SKM-1 treated with dmso at 0.1 percent for 144 hours (cell line): Measurements from ENCODE around the gene XYLT1.

Source experiments
- DNase-seq: peaks from one replicate; lab custom pipeline; 2025; ENCODE audit not compliant: unreplicated experiment; lab: John Stamatoyannopoulos, UW

XYLT1 gene

GRCh38 chr16:17076092-17076754 is 394.5 kb downstream of the XYLT1 start:
- DNase-seq = no peak

- no peak for DNase-seq
These were observed 398.7 kb downstream of the XYLT1 start for GRCh38 chr16:17072104-17072503.

- peak; percentile 50 for DNase-seq
These were observed 399.7 kb downstream of the XYLT1 start for GRCh38 chr16:17070882-17071592.

- no peak for DNase-seq
These were observed 401.1 kb downstream of the XYLT1 start for GRCh38 chr16:17069681-17070080.

- no peak for DNase-seq
These were observed 402.2 kb downstream of the XYLT1 start for GRCh38 chr16:17068524-17068923.

GRCh38 chr16:17067882-17068281 is 402.9 kb downstream of the XYLT1 start:
- DNase-seq = no peak

GRCh38 chr16:17063201-17064139 is 407.3 kb downstream of the XYLT1 start:
- no peak for DNase-seq

GRCh38 chr16:17062676-17063075 is 408.1 kb downstream of the XYLT1 start:
- no peak for DNase-seq

GRCh38 chr16:17061326-17061725 is 409.4 kb downstream of the XYLT1 start:
- DNase-seq = no peak

GRCh38 chr16:17058471-17058870 is 412.3 kb downstream of the XYLT1 start:
- DNase-seq = no peak

GRCh38 chr16:17056666-17057065 is 414.1 kb downstream of the XYLT1 start:
- DNase-seq = no peak

- DNase-seq = no peak
These were observed 417.1 kb downstream of the XYLT1 start for GRCh38 chr16:17053536-17054160.
